Dermis microvascular lymphatic vessel endothelial cell (primary cell): ENCODE measurements around the gene ADGRL3. TPM values are rescaled to one million over a fixed set of nuclear protein-coding genes. Genes with fewer than 3 reads are reported as not detected.

Experiments
- DNase-seq, 2 donors: peaks; one replicate each; pipeline versions ENCODE4 v3.0.0 to v3.0.0-alpha.2; 2010; ENCODE audit warnings: low read depth in 2 of 2
- total RNA-seq: library from RNA; depleted of rRNA; stranded (reverse); fragments of >200 nt; gene quantifications from 2 replicates; pipeline ENCODE4 v1.2.1, GENCODE V29; 2014

Gene ADGRL3
- total RNA-seq, 1 donor from 2014 or later, result 0.13 TPM

DNA sequence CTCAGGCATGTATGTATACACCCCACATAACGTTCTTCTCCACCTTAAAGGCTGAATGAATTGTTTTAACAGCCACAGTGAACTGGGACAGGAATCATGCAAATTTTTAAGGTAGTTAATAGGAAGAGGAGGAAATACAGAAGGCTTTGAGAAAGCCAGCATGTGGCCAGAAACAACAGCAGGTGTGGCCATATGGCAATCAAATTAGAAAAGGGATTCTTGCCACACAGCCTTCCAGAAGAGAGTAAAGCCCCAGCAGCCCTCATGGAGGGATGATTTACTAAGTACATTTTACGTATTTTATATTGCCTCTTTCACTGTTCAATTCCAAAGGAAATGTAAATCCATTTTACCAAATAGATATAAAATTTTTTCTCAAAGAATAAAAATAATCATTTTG lies 792.2 kb downstream of the ADGRL3 start:
- DNase-seq, result no peak

- no peak for DNase-seq
Observed at GRCh38 chr4:61994036-61994435, 793.9 kb downstream of the ADGRL3 start.

DNA sequence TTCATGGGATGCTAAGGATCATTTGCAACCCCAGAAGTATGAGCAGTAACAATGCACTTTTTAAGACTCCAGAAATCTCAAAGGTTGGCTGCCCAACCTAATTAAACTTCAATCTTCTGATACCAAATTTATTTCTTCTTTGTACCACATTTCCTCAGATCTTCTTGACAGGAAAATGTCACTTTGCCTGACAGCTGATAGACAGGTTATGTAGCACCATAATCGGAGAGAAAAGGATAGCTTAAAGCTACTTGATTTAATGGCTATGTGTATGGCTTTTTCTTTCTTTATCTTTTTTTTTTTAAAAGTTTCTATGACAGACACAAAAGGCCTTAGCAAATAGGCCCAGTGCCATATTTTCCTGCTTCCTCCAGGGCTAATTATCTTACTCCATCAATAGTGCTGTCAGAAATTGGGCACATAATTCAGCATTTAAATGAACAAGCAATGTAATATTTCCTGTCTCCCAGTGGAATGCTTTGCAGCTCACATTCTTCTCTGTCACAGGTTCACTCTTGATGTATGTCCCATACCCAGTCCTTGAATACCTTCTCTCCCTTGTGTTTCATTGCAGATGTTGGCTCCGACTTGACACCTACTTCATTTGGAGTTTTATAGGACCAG lies 795.7 kb downstream of the ADGRL3 start:
- no peak for DNase-seq

- DNase-seq, result no peak
Observed at GRCh38 chr4:61996943-61997342, 796.8 kb downstream of the ADGRL3 start.

- no peak for DNase-seq
Observed at GRCh38 chr4:61997831-61998230, 797.7 kb downstream of the ADGRL3 start.

DNA sequence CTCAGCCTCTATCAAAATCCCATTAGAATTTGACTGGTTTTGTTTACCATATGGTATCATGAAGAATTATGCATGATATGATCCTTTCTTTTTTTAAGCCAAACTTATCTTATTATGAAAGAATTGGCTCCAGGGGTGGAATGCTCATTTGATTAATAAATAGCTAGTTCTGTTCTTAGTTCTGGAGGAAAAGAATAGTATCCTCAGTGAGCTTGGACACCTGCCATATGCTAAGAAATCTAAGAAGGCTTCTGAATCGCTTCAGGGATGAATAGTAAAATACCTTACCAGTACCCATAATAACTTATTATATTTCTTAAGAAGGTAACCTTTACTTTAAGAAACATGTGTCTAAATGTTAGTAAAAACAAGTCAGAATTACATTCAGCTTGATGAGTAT lies 803.6 kb downstream of the ADGRL3 start:
- no peak for DNase-seq

- DNase-seq, result no peak
Observed at GRCh38 chr4:62004881-62005280, 804.8 kb downstream of the ADGRL3 start.

- no peak for DNase-seq
Observed at GRCh38 chr4:62006108-62006507, 806.0 kb downstream of the ADGRL3 start.

DNA sequence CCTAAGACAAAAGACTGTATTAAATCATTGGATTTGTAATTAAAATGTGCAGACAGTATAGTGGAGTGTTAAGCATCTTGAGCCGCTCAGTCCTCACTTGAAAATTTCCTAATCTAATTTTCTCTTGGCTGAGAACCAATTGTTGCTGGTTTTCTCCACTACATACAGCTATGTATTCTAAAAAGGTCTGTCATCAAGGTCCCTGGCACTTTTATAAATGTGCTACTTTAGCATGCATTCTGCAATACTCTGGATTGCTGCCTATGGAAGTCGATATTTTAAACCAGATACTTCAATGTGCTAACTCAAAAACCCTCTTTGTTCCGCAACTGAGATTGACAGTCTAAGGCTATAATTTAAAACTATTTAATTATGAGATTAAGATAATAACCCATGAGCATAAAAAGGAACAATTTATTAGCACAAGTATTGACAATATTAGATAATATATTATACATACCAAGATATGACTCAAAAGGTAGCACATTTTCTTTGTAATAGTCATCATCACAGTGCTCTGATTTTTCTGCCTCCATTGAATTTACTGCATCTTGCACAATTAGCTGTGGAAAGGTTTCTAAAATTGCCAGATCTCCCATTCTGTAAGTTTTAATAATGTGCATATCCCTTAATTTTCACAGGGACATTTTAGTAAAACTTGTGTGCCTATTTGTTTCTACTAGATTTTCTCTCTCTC lies 815.1 kb downstream of the ADGRL3 start:
- DNase-seq, result no peak

DNA sequence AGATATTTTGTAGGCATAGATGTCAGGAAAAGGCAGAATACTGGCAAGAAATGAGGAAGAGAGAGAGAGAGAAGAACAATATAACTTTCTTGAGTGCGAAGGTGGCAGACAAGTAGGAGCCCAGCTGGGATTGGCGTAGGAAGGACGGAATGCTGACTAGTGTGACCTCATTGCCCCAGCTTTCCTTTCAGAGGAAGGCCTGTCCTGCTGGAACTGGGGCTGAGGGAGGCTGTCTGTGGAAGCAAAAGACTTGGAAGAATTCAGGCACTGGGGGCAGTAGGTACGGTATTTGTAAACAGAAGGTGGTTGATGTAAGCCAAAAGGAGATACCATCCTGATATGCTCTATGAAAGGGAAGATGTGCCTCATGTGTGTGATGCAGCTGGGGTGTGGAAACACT lies 818.4 kb downstream of the ADGRL3 start:
- no peak for DNase-seq

GRCh38 chr4:62023633-62024032 lies 823.5 kb downstream of the ADGRL3 start:
- DNase-seq, result no peak

DNA sequence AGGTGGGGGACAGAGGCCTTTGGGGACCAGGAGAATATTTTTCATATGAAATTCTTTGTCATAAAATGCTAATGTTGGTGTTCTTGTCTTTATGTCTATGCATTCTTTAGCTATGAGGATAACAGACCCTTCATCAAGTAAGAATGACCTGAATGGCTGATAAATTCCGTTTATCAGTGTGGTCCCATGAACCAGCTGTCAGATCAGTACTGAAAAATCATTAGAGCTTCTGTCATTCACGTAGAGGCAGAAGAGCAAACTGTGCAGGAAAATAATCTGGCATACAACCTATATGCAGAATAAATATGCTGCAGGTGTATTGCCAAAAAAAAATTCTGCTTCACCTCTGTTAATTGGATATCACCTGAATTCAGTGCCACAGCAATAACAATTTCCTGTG lies 828.6 kb downstream of the ADGRL3 start:
- no peak for DNase-seq

DNA sequence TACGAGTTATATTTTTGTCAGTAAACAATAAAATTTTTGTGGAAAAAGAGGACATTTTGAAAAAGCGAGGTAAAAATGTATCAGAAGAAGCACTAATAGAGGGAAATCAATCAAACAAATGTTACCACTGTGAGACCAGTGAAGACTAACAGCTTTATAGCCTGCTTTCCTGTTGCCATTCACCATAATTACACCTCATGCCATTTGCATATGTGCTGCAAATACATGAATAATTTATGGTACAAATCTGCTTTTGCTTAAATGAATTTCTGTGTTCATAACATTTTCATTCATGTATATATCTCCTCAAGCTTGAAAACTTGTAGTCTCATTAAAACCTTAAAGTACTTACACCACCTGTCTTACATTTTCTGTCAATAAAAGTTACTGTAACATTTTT lies 830.8 kb downstream of the ADGRL3 start:
- DNase-seq, result no peak

- no peak for DNase-seq
Observed at GRCh38 chr4:62037571-62037970, 837.4 kb downstream of the ADGRL3 start.

- DNase-seq, result no peak
Observed at GRCh38 chr4:62051332-62051731, 851.2 kb downstream of the ADGRL3 start.

- DNase-seq, result no peak
Observed at GRCh38 chr4:62053974-62054373, 853.8 kb downstream of the ADGRL3 start.

DNA sequence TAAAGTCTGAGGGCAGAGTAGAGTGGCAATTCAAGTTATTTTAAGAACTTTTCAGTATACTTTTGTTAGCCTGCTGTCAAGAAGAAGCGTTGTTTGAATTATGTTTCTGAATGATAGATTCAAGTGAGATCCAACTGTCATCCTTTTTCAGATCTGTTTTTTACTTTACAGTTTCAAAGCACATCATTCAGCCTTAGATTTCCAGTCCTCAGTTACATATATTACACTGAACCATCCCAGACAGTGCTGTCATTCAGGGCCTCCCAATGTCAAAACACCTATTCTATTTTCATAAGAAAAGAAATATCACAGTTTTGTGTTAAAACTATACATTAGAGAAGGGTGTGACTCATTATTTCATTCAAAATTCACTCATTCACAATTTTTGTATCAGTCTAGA lies 856.9 kb downstream of the ADGRL3 start:
- no peak for DNase-seq

DNA sequence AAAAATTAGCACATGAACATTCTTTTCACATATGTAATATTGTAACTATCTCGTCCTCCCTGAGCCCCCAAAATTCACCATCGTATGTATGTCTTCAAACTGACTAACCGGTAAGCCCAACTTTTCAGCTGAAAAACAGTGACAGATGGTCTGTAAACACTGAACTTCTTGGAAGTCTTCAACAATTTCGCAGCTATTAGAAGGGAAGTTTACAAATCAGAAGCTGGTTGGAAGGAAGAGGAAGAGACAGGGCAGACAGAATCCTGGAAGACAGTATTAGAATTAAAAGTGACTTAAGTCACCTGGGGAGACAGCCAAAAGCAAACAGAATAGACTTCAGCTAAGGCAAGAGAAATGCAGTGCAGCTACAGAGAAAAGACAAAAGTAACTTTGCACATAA lies 858.4 kb downstream of the ADGRL3 start:
- no peak for DNase-seq

DNA sequence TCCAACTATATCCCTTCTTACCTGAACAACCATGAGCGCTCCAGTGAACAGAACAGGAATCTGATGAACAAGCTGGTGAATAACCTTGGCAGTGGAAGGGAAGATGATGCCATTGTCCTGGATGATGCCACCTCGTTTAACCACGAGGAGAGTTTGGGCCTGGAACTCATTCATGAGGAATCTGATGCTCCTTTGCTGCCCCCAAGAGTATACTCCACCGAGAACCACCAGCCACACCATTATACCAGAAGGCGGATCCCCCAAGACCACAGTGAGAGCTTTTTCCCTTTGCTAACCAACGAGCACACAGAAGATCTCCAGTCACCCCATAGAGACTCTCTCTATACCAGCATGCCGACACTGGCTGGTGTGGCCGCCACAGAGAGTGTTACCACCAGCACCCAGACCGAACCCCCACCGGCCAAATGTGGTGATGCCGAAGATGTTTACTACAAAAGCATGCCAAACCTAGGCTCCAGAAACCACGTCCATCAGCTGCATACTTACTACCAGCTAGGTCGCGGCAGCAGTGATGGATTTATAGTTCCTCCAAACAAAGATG lies 870.2 kb downstream of the ADGRL3 start:
- DNase-seq, result no peak

GRCh38 chr4:62075089-62075488 lies 875.0 kb downstream of the ADGRL3 start:
- no peak for DNase-seq

DNA sequence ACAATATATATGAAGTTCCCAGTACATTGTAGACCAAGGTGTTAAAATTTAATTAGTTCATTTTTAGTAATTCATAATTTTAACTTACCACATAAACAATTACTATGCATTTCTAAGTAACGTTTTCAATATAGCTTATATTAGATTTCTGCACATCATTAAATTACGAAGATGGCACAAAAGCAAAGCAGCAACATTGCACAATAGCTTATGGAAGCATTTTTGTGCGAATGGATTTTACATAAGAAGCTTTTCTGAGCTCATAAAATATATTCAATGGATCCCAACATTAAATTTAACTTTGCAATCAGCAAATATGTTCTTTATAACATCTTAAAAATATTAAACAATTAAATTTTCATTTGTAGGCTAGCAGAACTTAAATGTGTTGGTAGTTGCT lies 875.4 kb downstream of the ADGRL3 start:
- DNase-seq, result no peak

DNA sequence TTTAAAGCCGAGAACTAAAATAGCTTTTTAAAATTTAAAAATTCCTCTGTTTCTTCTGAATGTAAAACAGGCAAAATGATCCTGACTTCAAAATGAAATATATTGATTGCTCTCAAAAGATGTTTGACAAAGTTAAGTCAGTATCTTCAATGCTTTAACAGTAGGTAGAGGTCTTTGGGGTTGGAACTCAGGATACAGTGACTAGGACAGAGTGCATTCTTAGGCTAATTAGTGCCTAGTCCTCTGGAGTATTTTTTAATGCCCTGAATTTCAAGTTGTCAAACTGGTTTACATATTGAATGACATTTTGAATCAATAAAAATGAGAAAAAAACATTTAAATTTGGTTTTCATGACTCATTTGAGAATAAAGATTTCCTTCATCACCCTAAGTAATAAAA lies 877.3 kb downstream of the ADGRL3 start:
- no peak for DNase-seq

GRCh38 chr4:62080431-62080830 lies 880.3 kb downstream of the ADGRL3 start:
- no peak for DNase-seq
